Ovary (tissue), 9 donors: ENCODE results near the gene DAPK1. TPM values are rescaled to one million over a fixed set of nuclear protein-coding genes. Genes with fewer than 3 reads are reported as not detected.

Source experiments
- DNase-seq, 5 donors: peaks; one replicate each; pipeline ENCODE4 v3.0.0-alpha.2; 2019 to 2020
- H3K27ac ChIP-seq, 2 donors: fragments of 200-600 bp; one replicate each; pipeline versions ENCODE4 v1.5.1 to v1.8.0; 2019 to 2022
- H3K27me3 ChIP-seq: fragments of 200-600 bp; one replicate; pipeline ENCODE4 v1.8.0; 2022
- H3K36me3 ChIP-seq: fragments of 200-600 bp; sonication (generic); one replicate; pipeline ENCODE4 v1.5.1; 2019
- H3K4me1 ChIP-seq: one replicate; pipeline ENCODE4 v1.8.1; 2013; ENCODE audit warnings: mild to moderate bottlenecking, moderate library complexity; ENCODE audit not compliant: insufficient read depth
- H3K4me3 ChIP-seq: fragments of 200-600 bp; sonication (generic); one replicate; pipeline ENCODE4 v1.5.1; 2017
- H3K9me3 ChIP-seq, 2 donors: fragments of 200-600 bp in 1 of 2; sonication (generic) in 1 of 2; one replicate each; pipeline versions ENCODE4 v1.5.1 to v1.8.1; 2013 to 2019; ENCODE audit warnings: mild to moderate bottlenecking in 1 of 2, moderate library complexity in 1 of 2
- EP300 ChIP-seq: sonication (generic); formaldehyde crosslinking; IDR thresholded peaks from one replicate; pipeline ENCODE4 v1.6.1; 2017; ENCODE audit warnings: antibody characterized with exemption
- POLR2A ChIP-seq: fragments of 450-650 bp; IDR thresholded peaks from one replicate; pipeline ENCODE4 v1.6.1; 2017; ENCODE audit warnings: antibody characterized with exemption, mild to moderate bottlenecking, moderate library complexity
- WGBS, 3 donors: extraction: QIAGEN DNeasy Blood & Tissue Kit in 1 of 3; methylation state at CpG; one replicate each; pipeline versions ENCODE4 v1.1.5 to v1.1.7; 2013 to 2017; 5-methylcytosine and 5-hydroxymethylcytosine counted together
- intact Hi-C, 4 donors: fragments of 100-400 bp; cut with DNase I; formaldehyde crosslinking; loops; one replicate each; pipeline versions ENCODE4 v1.11.0 to v1.15.1; 2022 to 2023
- polyA plus RNA-seq, 2 donors: library from polyadenylated mRNA; stranded (reverse); fragments of 200-250 nt in 1 of 2; fragments of 350-450 nt in 1 of 2; fragmentation: Illumina TruSeq in 1 of 2; extraction: RNeasy Lipid Tissue Mini Kit (QIAGEN cat#74804) in 1 of 2; gene quantifications; one replicate each; pipeline ENCODE4 v1.2.3, GENCODE V29; 2013 to 2014
- total RNA-seq, 7 donors: library from RNA; depleted of rRNA in 2 of 7; stranded (reverse); fragments of >200 nt in 2 of 7; fragmentation: NEBNext Ultra II Directional in 3 of 7; extraction: Animal tissue kit (Norgen Biotek cat#: 25700) in 3 of 7; gene quantifications; one replicate each; pipeline versions ENCODE4 v1.1.0 to v1.2.4, GENCODE V29; 2016 to 2023
- TF ChIP-seq, protein P1 (sequence below), 3 donors: fragments of 450-650 bp in 2 of 3; fragments of 200-600 bp in 1 of 3; IDR thresholded peaks; one replicate each; pipeline versions ENCODE4 v1.5.1 to v1.8.0; 2016 to 2022; ENCODE audit warnings: antibody characterized with exemption in 3 of 3, mild to moderate bottlenecking in 1 of 3
- donor health status: DM: no; HTN: no; CAD: no; lungs with moderate emphysema.
- donor health status: DM: no; HTN: no; CAD: no.
- donor health status: Bipolar disorder and iron deficiency.
- donor health status: DM: yes; HTN: yes; CAD: no.
- donor health status: DM: no; HTN: no; CAD: no.
- donor health status: DM: yes; HTN: yes; CAD: no.

The DAPK1 gene
- total and polyA plus RNA-seq, 9 donors: 39.3 to 133 (median 89.6) TPM

DNA sequence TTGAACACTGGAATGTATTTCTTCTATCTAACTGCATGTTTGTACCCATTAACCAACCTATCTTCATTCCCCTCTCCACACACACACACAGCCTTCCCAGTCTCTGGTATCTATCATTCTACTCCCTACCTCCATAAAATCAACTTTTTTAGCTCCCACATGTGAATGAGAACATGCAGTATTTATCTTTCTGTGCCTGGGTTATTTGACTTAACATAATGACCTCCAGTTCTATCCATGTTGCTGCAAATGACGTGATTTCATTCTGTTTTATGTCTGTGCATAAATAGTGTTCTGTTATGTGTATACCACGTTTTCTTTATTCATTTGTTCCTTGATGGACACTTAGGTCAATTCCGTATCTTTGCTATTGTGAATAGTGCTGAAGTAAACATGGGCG lies 189.5 kb downstream of the DAPK1 start:
- WGBS, 3 donors: 50 to 64% (median 62%) methylated on average over 4 of the region's 4 CpGs
- Histone ChIP-seq H3K4me1 (peaks cover 3% of the 10 kb centered on the region), H3K4me3 (no peak overlapping the region), H3K9me3 (no peaks in the 10 kb centered on the region), H3K36me3 (no peaks in the 10 kb centered on the region), H3K27me3 (no peaks in the 10 kb centered on the region), H3K27ac (no peak overlapping the region)
- intact Hi-C loops: no loop called here
- DNase-seq: no peak
- TF ChIP-seq POLR2A (no peak), EP300 (no peak)
- TF ChIP-seq, protein P1, sequence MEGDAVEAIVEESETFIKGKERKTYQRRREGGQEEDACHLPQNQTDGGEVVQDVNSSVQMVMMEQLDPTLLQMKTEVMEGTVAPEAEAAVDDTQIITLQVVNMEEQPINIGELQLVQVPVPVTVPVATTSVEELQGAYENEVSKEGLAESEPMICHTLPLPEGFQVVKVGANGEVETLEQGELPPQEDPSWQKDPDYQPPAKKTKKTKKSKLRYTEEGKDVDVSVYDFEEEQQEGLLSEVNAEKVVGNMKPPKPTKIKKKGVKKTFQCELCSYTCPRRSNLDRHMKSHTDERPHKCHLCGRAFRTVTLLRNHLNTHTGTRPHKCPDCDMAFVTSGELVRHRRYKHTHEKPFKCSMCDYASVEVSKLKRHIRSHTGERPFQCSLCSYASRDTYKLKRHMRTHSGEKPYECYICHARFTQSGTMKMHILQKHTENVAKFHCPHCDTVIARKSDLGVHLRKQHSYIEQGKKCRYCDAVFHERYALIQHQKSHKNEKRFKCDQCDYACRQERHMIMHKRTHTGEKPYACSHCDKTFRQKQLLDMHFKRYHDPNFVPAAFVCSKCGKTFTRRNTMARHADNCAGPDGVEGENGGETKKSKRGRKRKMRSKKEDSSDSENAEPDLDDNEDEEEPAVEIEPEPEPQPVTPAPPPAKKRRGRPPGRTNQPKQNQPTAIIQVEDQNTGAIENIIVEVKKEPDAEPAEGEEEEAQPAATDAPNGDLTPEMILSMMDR (IDR thresholded peaks at IDR 0.05): no peak

DNA sequence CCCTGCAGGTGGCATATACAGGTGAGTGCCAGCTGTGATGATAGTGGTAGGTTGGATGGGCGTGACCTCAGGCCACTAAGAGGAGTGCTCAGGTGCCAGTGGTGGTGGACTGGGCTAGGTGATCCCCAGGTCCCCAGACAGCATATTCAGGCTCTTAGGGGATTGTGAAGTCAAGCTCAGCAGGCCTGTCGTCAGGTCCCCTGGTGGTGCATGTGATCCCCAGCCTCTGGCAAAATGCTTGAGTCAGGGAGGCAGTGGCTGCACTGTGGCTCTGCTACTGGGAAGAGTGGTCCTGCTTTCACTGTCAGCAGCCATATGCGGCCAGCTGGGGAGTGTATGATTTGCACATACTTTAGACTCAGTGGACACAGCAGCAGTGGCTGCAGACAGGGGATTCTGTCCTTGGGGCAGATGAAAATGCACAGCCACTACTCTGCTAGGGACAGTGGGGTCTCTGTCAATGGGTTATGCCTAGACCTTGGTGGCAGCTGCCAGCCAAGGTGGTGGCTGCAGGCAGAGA lies 196.6 kb downstream of the DAPK1 start:
- TF ChIP-seq POLR2A (no peak), EP300 (no peak)
- TF ChIP-seq, protein P1 (IDR thresholded peaks at IDR 0.05): no peak
- 95 to 97% (median 96%) methylated on average over 3 of the region's 3 CpGs for WGBS, 3 donors
- Histone ChIP-seq H3K9me3 (no peaks in the 10 kb centered on the region), H3K4me3 (no peak overlapping the region), H3K4me1 (no peaks in the 10 kb centered on the region), H3K27ac (no peak overlapping the region), H3K36me3 (no peaks in the 10 kb centered on the region), H3K27me3 (no peaks in the 10 kb centered on the region)
- intact Hi-C loops: no loop called here
- no peak for DNase-seq

DNA sequence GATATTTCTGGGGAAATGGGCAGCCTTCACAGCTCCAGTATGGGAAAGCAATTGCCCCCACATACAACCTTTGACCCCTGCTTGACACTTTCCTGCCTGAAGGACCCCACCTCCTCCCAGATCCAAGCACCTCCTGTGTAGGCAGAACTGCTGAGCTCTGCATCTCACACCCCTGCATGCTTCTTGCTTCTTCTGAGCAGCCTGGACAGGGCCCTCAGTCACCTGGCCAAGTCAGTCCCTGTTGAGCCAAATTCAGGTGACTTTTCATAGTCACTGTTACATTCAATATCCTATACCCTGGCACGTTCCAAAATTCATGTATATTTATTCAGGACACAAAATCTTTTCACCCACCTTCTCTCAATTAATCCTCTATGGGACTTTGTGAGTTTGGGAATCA lies 197.9 kb downstream of the DAPK1 start:
- Histone ChIP-seq H3K4me1 (no peaks in the 10 kb centered on the region), H3K36me3 (no peaks in the 10 kb centered on the region), H3K4me3 (no peak overlapping the region), H3K27ac (no peak overlapping the region), H3K27me3 (no peaks in the 10 kb centered on the region), H3K9me3 (no peaks in the 10 kb centered on the region)
- 70 to 88% (median 82%) methylated on average over 1 of the region's 1 CpG for WGBS, 3 donors
- TF ChIP-seq POLR2A: no peak
- TF ChIP-seq, protein P1 (IDR thresholded peaks at IDR 0.05): no peak
- TF ChIP-seq EP300: no peak
- no peak for DNase-seq
- intact Hi-C loops: no loop called here

DNA sequence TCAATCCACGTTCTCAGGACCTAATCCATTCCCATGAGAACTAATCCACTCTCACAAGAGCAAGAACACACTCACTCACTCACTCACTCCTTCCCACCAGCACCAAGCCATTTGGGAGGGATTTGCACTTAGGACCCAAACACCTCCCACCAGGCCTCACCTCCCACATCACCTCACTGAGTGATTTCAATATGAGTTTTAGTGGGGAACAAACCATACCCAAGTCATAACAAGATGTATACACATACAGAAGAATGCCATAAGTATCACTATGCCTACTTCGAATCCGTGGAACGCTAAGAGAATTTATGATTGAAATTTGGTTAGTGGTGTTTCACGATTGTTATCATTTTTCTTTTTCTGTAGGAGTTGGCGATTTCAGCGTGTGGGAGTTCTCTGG lies 199.0 kb downstream of the DAPK1 start:
- Histone ChIP-seq H3K27me3 (no peaks in the 10 kb centered on the region), H3K36me3 (no peaks in the 10 kb centered on the region), H3K4me1 (no peaks in the 10 kb centered on the region), H3K4me3 (no peak overlapping the region), H3K9me3 (no peaks in the 10 kb centered on the region), H3K27ac (no peak overlapping the region)
- DNase-seq: no peak
- 59 to 72% (median 69%) methylated on average over 7 of the region's 7 CpGs for WGBS, 3 donors
- TF ChIP-seq, protein P1 (IDR thresholded peaks at IDR 0.05): no peak
- TF ChIP-seq POLR2A (no peak), EP300 (no peak)
- intact Hi-C loops: no loop called here
